Right lobe of liver (tissue), 4 donors: ENCODE data around the gene NRSN2.
"Not testable (repeated sequence)": the region's sequence is repeated elsewhere in the genome, so short reads cannot be mapped to it uniquely, and the experiment has no call there.

ENCODE experiments used
- CTCF ChIP-seq, 4 donors: fragments of 200-600 bp in 3 of 4; fragments of 450-650 bp in 1 of 4; IDR thresholded peaks; one replicate each; pipeline versions ENCODE4 v1.5.1 to v1.8.0; 2016 to 2022; ENCODE audit warnings: antibody characterized with exemption in 4 of 4, mild to moderate bottlenecking in 2 of 4
- POLR2A ChIP-seq: fragments of 450-650 bp; IDR thresholded peaks from one replicate; pipeline ENCODE4 v1.6.1; 2017; ENCODE audit warnings: antibody characterized with exemption, mild to moderate bottlenecking
- donor health status: DM: no; HTN: no; CAD: no.
- donor health status: DM: no; HTN: no; CAD: no.
- donor health status: DM: no; HTN: yes; CAD: no.

DNA sequence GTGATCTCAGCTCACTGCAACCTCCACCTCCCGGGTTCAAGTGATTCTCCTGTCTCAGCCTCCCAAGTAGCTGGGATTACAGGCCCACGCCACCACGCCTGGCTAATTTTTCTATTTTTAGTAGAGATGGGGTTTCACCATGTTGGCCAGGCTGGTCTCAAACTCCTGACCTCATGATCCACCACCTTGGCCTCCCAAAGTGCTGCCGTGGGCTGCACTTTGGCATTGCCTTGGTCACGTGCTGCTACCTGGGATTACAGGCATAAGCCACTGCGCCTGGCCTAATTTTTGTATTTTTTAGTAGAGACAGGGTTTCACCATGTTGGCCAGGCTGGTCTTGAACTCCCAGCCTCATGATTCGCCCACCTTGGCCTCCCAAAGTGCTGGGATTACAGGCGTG is 39.7 kb downstream of the NRSN2 start:
- TF ChIP-seq CTCF (IDR thresholded peaks at IDR 0.05); POLR2A: not testable (repeated sequence)
